ENCODE measurements around the gene PTPN9. TPM values are rescaled to one million over a fixed set of nuclear protein-coding genes. Genes with fewer than 3 reads are reported as not detected.

Gene PTPN9
- total and polyA plus RNA-seq, 2 of the 13 experiments (the other 11 are each of a cell fraction or from before 2014, with no cell fraction given) = 16.6 to 19.9 TPM

- TF ChIP-seq MZF1 (CRISPR knock-in tag; IDR thresholded peaks at IDR 0.05; ENCODE audit: borderline replicate concordance) (no peak), ZNF746 (CRISPR knock-in tag; IDR thresholded peaks at IDR 0.05) (peak; percentile 39; the same call in 1 of the 2 replicates), ELF4 (CRISPR knock-in tag; IDR thresholded peaks at IDR 0.05; ENCODE audit: borderline replicate concordance) (no peak; the same call in 1 of the 2 replicates), ZFP82 (CRISPR knock-in tag; IDR thresholded peaks at IDR 0.05; ENCODE audit: borderline replicate concordance) (no peak), ZNF761 (CRISPR knock-in tag; conservative IDR thresholded peaks at IDR 0.05) (0 out of 2 replicates have a peak, but pooled peaks have one; percentile 19), ZNF589 (CRISPR knock-in tag; conservative IDR thresholded peaks at IDR 0.05) (no peak), ZBTB40 (IDR thresholded peaks at IDR 0.05) (no peak), ZBTB40 (CRISPR knock-in tag; IDR thresholded peaks at IDR 0.05) (peak; percentile 71; the same call in 1 of the 2 replicates), RXRB (CRISPR knock-in tag; IDR thresholded peaks at IDR 0.05; ENCODE audit: borderline replicate concordance) (peak; percentile 53; the same call in 1 of the 2 replicates), HNRNPH1 (optimal IDR thresholded peaks at IDR 0.05; ENCODE audit: low read depth, low read length) (no peak), ARNTL (CRISPR knock-in tag; IDR thresholded peaks at IDR 0.05) (peak; percentile 71; the same call in 1 of the 2 replicates), ZNF292 (CRISPR knock-in tag; IDR thresholded peaks at IDR 0.05; ENCODE audit: borderline replicate concordance, low read depth) (peak; percentile 27; the same call in 1 of the 2 replicates), ZNF251 (CRISPR knock-in tag; IDR thresholded peaks at IDR 0.05) (no peak), SRY (CRISPR knock-in tag; IDR thresholded peaks at IDR 0.05) (no peak; the same call in none of the 2 replicates)
- TF ChIP-seq, protein P1, sequence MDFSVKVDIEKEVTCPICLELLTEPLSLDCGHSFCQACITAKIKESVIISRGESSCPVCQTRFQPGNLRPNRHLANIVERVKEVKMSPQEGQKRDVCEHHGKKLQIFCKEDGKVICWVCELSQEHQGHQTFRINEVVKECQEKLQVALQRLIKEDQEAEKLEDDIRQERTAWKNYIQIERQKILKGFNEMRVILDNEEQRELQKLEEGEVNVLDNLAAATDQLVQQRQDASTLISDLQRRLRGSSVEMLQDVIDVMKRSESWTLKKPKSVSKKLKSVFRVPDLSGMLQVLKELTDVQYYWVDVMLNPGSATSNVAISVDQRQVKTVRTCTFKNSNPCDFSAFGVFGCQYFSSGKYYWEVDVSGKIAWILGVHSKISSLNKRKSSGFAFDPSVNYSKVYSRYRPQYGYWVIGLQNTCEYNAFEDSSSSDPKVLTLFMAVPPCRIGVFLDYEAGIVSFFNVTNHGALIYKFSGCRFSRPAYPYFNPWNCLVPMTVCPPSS (IDR thresholded peaks at IDR 0.05) = no peak
- TF ChIP-seq, protein P2, sequence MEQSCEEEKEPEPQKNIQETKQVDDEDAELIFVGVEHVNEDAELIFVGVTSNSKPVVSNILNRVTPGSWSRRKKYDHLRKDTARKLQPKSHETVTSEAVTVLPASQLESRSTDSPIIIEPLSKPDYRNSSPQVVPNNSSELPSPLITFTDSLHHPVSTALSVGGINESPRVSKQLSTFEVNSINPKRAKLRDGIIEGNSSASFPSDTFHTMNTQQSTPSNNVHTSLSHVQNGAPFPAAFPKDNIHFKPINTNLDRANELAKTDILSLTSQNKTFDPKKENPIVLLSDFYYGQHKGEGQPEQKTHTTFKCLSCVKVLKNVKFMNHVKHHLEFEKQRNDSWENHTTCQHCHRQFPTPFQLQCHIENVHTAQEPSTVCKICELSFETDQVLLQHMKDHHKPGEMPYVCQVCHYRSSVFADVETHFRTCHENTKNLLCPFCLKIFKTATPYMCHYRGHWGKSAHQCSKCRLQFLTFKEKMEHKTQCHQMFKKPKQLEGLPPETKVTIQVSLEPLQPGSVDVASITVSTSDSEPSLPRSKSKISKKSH (CRISPR knock-in tag; IDR thresholded peaks at IDR 0.05; ENCODE audit: borderline replicate concordance) = 0 out of 2 replicates have a peak, but pooled peaks have one; percentile 58
Observed at GRCh38 chr15:75453703-75454470, 125.2 kb downstream of the PTPN9 start (continued).

All from HepG2 (cell line).